Epithelial cell of esophagus (primary cell): ENCODE measurements around the gene DNAJC6.
"Not testable (repeated sequence)": the region's sequence is repeated elsewhere in the genome, so short reads cannot be mapped to it uniquely, and the experiment has no call there.

Experiments used
- DNase-seq: peaks from one replicate; pipeline ENCODE4 v3.0.0; 2010; ENCODE audit warnings: low read depth
- H3K4me3 ChIP-seq: 2 replicates; pipeline ENCODE4 v1.5.1; 2011; ENCODE audit warnings: mild to moderate bottlenecking, low read length, control low read depth
- TF ChIP-seq, protein P1 (sequence below): IDR thresholded peaks from 2 replicates; pipeline ENCODE4 v1.5.1; 2011; ENCODE audit warnings: low read depth, mild to moderate bottlenecking, low read length, control low read depth, inconsistent platforms; ENCODE audit not compliant: insufficient read depth; ENCODE audit errors: missing control alignments

Gene DNAJC6

GRCh38 chr1:65442442-65442841 lies 133.1 kb downstream of the DNAJC6 start:
- H3K4me3 ChIP-seq, result no peak overlapping the region
- TF ChIP-seq, protein P1, sequence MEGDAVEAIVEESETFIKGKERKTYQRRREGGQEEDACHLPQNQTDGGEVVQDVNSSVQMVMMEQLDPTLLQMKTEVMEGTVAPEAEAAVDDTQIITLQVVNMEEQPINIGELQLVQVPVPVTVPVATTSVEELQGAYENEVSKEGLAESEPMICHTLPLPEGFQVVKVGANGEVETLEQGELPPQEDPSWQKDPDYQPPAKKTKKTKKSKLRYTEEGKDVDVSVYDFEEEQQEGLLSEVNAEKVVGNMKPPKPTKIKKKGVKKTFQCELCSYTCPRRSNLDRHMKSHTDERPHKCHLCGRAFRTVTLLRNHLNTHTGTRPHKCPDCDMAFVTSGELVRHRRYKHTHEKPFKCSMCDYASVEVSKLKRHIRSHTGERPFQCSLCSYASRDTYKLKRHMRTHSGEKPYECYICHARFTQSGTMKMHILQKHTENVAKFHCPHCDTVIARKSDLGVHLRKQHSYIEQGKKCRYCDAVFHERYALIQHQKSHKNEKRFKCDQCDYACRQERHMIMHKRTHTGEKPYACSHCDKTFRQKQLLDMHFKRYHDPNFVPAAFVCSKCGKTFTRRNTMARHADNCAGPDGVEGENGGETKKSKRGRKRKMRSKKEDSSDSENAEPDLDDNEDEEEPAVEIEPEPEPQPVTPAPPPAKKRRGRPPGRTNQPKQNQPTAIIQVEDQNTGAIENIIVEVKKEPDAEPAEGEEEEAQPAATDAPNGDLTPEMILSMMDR, result no peak
- DNase-seq, result no peak

DNA sequence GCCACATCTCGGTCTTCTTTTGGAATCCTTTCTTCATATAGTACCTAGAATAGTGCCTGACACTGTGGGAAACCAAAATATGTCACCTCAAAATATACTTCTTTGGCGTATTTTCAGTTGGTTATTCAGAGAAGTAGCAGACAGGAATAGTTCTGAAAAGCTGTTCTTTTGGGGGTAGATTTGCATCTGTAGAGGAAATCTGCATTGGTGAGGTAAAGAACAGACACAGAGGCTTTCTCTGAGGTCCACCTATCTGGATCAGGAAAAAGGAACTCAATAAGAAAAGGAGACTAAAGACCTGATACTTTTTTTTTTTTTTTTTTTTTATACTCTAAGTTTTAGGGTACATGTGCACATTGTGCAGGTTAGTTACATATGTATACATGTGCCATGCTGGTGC lies 134.3 kb downstream of the DNAJC6 start:
- DNase-seq, result no peak
- no peak overlapping the region for H3K4me3 ChIP-seq
- TF ChIP-seq, protein P1, result no peak

- no peak overlapping the region for H3K4me3 ChIP-seq
- DNase-seq, result no peak
- TF ChIP-seq, protein P1, result no peak
These were observed 134.8 kb downstream of the DNAJC6 start for GRCh38 chr1:65444128-65444640.

- H3K4me3 ChIP-seq, result no peak overlapping the region
- TF ChIP-seq, protein P1, result no peak
- DNase-seq, result no peak
These were observed 136.5 kb downstream of the DNAJC6 start for GRCh38 chr1:65445837-65446236.

GRCh38 chr1:65449214-65449823 lies 140.0 kb downstream of the DNAJC6 start:
- TF ChIP-seq, protein P1, result peak; percentile 23
- peak; percentile 12 for DNase-seq
- H3K4me3 ChIP-seq, result no peak overlapping the region

DNA sequence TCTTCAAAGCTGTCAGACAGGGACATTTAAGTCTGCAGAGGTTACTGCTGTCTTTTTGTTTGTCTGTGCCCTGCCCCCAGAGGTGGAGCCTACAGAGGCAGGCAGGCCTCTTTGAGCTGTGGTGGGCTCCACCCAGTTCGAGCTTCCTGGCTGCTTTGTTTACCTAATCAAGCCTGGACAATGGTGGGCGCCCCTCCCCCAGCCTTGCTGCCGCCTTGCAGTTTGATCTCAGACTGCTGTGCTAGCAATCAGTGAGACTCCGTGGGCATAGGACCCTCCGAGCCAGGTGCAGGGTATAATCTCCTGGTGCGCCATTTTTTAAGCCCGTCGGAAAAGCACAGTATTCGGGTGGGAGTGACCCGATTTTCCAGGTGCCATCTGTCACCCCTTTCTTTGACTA lies 146.3 kb downstream of the DNAJC6 start:
- DNase-seq, H3K4me3 ChIP-seq: not testable (repeated sequence)

GRCh38 chr1:65456481-65456880 lies 147.1 kb downstream of the DNAJC6 start:
- TF ChIP-seq, protein P1, result no peak
- H3K4me3 ChIP-seq, result no peak overlapping the region
- DNase-seq, result no peak
